OCI-LY1 (cell line): ENCODE results near the gene EEFSEC.

Experiments used
- H2AFZ ChIP-seq: fragments of 200-600 bp; sonication (generic), shearing (Covaris generic); 2 replicates; pipeline ENCODE4 v1.6.0; 2014; ENCODE audit warnings: antibody characterized with exemption, mild to moderate bottlenecking, low read length
- H3F3A ChIP-seq: fragments of 200-600 bp; sonication (generic), shearing (Covaris generic); 2 replicates; pipeline ENCODE4 v1.6.0; 2014; ENCODE audit warnings: mild to moderate bottlenecking, antibody characterized with exemption, low read length, moderate library complexity; ENCODE audit not compliant: insufficient read depth
- H3K27ac ChIP-seq: fragments of 200-600 bp; sonication (generic); 2 replicates; pipeline ENCODE4 v1.5.1; 2014; ENCODE audit warnings: low read length, mixed run types, mild to moderate bottlenecking, low read depth; ENCODE audit not compliant: poor library complexity, severe bottlenecking
- H3K27me3 ChIP-seq: fragments of 200-600 bp; sonication (generic); 2 replicates; pipeline ENCODE4 v1.6.0; 2014; ENCODE audit warnings: antibody characterized with exemption, mild to moderate bottlenecking, low read length, moderate library complexity; ENCODE audit not compliant: insufficient read depth
- H3K36me3 ChIP-seq: fragments of 200-600 bp; sonication (generic); 2 replicates; pipeline ENCODE4 v1.6.1; 2014; ENCODE audit warnings: mild to moderate bottlenecking, antibody characterized with exemption, low read length, moderate library complexity, mixed read lengths; ENCODE audit not compliant: insufficient read depth
- H3K4me1 ChIP-seq: fragments of 200-600 bp; sonication (generic); 2 replicates; pipeline ENCODE4 v1.5.1; 2014; ENCODE audit warnings: mild to moderate bottlenecking, low read length, moderate library complexity; ENCODE audit not compliant: insufficient read depth, severe bottlenecking
- H3K4me2 ChIP-seq: fragments of 200-600 bp; sonication (generic), shearing (Covaris generic); 2 replicates; pipeline ENCODE4 v1.6.1; 2014; ENCODE audit warnings: low read length
- H3K4me3 ChIP-seq: fragments of 200-600 bp; sonication (generic); 2 replicates; pipeline ENCODE4 v1.5.1; 2014; ENCODE audit warnings: low read length, low read depth, mild to moderate bottlenecking, mixed read lengths; ENCODE audit not compliant: poor library complexity, severe bottlenecking
- H3K79me2 ChIP-seq: fragments of 200-600 bp; shearing (Covaris generic); 2 replicates; pipeline ENCODE4 v1.6.1; 2016; ENCODE audit warnings: mixed run types, low read length, mixed read lengths; ENCODE audit not compliant: insufficient read depth
- H3K9ac ChIP-seq: fragments of 200-600 bp; sonication (generic), shearing (Covaris generic); 2 replicates; pipeline ENCODE4 v1.6.1; 2014; ENCODE audit warnings: mild to moderate bottlenecking, low read length, mixed read lengths
- H3K9me2 ChIP-seq: fragments of 200-600 bp; sonication (generic), shearing (Covaris generic); 2 replicates; pipeline ENCODE4 v1.6.1; 2014; ENCODE audit warnings: low read depth, mild to moderate bottlenecking, low read length, mixed read lengths
- H3K9me3 ChIP-seq: fragments of 200-600 bp; shearing (Covaris generic); 2 replicates; pipeline ENCODE4 v1.6.1; 2014; ENCODE audit warnings: low read length, mixed read lengths
- H4K20me1 ChIP-seq: fragments of 200-600 bp; sonication (generic), shearing (Covaris generic); 2 replicates; pipeline ENCODE4 v1.6.0; 2016; ENCODE audit warnings: mild to moderate bottlenecking, low read length; ENCODE audit not compliant: insufficient read depth
- CTCF ChIP-seq: fragments of 200-600 bp; sonication (generic), shearing (Covaris generic); IDR thresholded peaks from 2 replicates; pipeline ENCODE4 v1.5.1; 2017; ENCODE audit warnings: mild to moderate bottlenecking, antibody characterized with exemption, low read length, moderate library complexity, mixed read lengths
- EZH2 ChIP-seq: fragments of 200-600 bp; sonication (generic), shearing (Covaris generic); IDR thresholded peaks from 2 replicates; pipeline ENCODE4 v1.8.0; 2017; ENCODE audit warnings: borderline replicate concordance, mixed run types, mild to moderate bottlenecking, antibody characterized with exemption, low read length, moderate library complexity, mixed read lengths

EEFSEC gene

GRCh38 chr3:128238184-128238489, 84.9 kb downstream of the EEFSEC start:
- TF ChIP-seq CTCF (no peak), EZH2 (no peak)
- H3K9ac ChIP-seq: no peak overlapping the region
- H3K4me1 ChIP-seq: peaks cover 17% of the 10 kb centered on the region
- H3K4me3 ChIP-seq: no peak overlapping the region
- no peaks in the 10 kb centered on the region for H3K36me3 ChIP-seq
- no peaks in the 10 kb centered on the region for H3K27me3 ChIP-seq
- no peaks in the 10 kb centered on the region for H4K20me1 ChIP-seq
- H3K9me3 ChIP-seq: no peaks in the 10 kb centered on the region
- no peaks in the 10 kb centered on the region for H3F3A ChIP-seq
- H3K27ac ChIP-seq: no peak overlapping the region
- H3K4me2 ChIP-seq: no peak overlapping the region
- no peak overlapping the region for H2AFZ ChIP-seq
- H3K9me2 ChIP-seq: no peaks in the 10 kb centered on the region
- H3K79me2 ChIP-seq: no peaks in the 10 kb centered on the region

GRCh38 chr3:128239304-128239703, 86.0 kb downstream of the EEFSEC start:
- peaks cover 17% of the 10 kb centered on the region for H3K4me1 ChIP-seq
- H3K9ac ChIP-seq: no peak overlapping the region
- H3K4me3 ChIP-seq: no peak overlapping the region
- H3K9me3 ChIP-seq: no peaks in the 10 kb centered on the region
- no peak overlapping the region for H3K27ac ChIP-seq
- H3K27me3 ChIP-seq: no peaks in the 10 kb centered on the region
- H3K36me3 ChIP-seq: no peaks in the 10 kb centered on the region
- H3F3A ChIP-seq: no peaks in the 10 kb centered on the region
- no peak overlapping the region for H3K4me2 ChIP-seq
- no peak overlapping the region for H2AFZ ChIP-seq
- no peaks in the 10 kb centered on the region for H4K20me1 ChIP-seq
- H3K79me2 ChIP-seq: no peaks in the 10 kb centered on the region
- H3K9me2 ChIP-seq: no peaks in the 10 kb centered on the region
- no peak for TF ChIP-seq CTCF
- no peak for TF ChIP-seq EZH2

- Histone ChIP-seq H3K9me2 (no peaks in the 10 kb centered on the region), H3K79me2 (no peaks in the 10 kb centered on the region), H3K27me3 (no peaks in the 10 kb centered on the region), H3K36me3 (no peaks in the 10 kb centered on the region), H3F3A (no peaks in the 10 kb centered on the region), H3K9ac (no peak overlapping the region), H3K9me3 (no peaks in the 10 kb centered on the region), H3K4me2 (no peak overlapping the region), H3K4me1 (peaks cover 16% of the 10 kb centered on the region), H4K20me1 (no peaks in the 10 kb centered on the region), H3K27ac (no peak overlapping the region), H2AFZ (no peak overlapping the region), H3K4me3 (no peak overlapping the region)
- TF ChIP-seq EZH2 (no peak), CTCF (no peak)
Measured at GRCh38 chr3:128240232-128240631, 87.0 kb downstream of the EEFSEC start.
